HCT116 (cell line): Measurements from ENCODE around the gene ALG1. TPM values are rescaled to one million over a fixed set of nuclear protein-coding genes. Genes with fewer than 3 reads are reported as not detected.
"Not testable (repeated sequence)": the region's sequence is repeated elsewhere in the genome, so short reads cannot be mapped to it uniquely, and the experiment has no call there.

Experiments used
- ATAC-seq: fragments of 200-7000 bp; cut with Tn5 transposase; 2 replicates; pipeline ENCODE4 v1.9.1; 2020; ENCODE audit warnings: mild to moderate bottlenecking, moderate library complexity
- BruUV-seq: library from RNA; stranded (reverse); fragments of 400-500 nt; replicated peaks from 2 replicates; lab custom pipeline; 2021; lab: Mats Ljungman, UMichigan
- CTCF ChIA-PET: fragments of 300-600 bp; sonication (Branson Sonifier 250); formaldehyde crosslinking; loops from one replicate; lab custom pipeline; 2021; ENCODE audit warnings: antibody characterized with exemption; lab: Charles Lee
- POLR2A ChIA-PET: fragments of 300-600, 350-600 bp; sonication (Branson Sonifier 250); formaldehyde crosslinking; loops from one replicate; lab custom pipeline; 2021; ENCODE audit warnings: antibody characterized with exemption; lab: Charles Lee
- RAD21 ChIA-PET, 2 experiments: fragments of 300-600 bp; sonication (Branson Sonifier 250); formaldehyde crosslinking; loops; one replicate each; lab custom pipeline; 2023; ENCODE audit warnings: low total read pairs in 2 of 2; ENCODE audit not compliant: uncharacterized antibody in 2 of 2, unreplicated experiment in 2 of 2, low non-redundant PET in 1 of 2; lab: Charles Lee
- DNase-seq: peaks from one replicate; pipeline ENCODE4 v3.0.0-alpha.2; 2010; ENCODE audit warnings: low read depth, low spot score
- H2AFZ ChIP-seq: fragments of 200-600 bp; shearing (Covaris generic), sonication (generic); 2 replicates; pipeline ENCODE4 v1.6.1; 2017; ENCODE audit warnings: low read depth, mixed run types, mixed read lengths, antibody characterized with exemption, low read length; ENCODE audit not compliant: poor library complexity, severe bottlenecking
- H3K27ac ChIP-seq: 2 replicates; pipeline ENCODE4 v1.5.1; 2012; ENCODE audit warnings: low read depth, low read length
- H3K27me3 ChIP-seq: fragments of 200-600 bp; sonication (generic); 2 replicates; pipeline ENCODE4 v1.6.1; 2016; ENCODE audit warnings: mixed run types, low read length, mixed read lengths; ENCODE audit not compliant: insufficient read depth
- H3K36me3 ChIP-seq, 2 experiments: fragments of 200-500 bp in 1 of 2; fragments of 200-600 bp in 1 of 2; sonication (Bioruptor generic) in 1 of 2; sonication (generic) in 1 of 2; 2 replicates each; pipeline versions ENCODE4 v1.5.1 to v1.6.1; 2014 to 2016; ENCODE audit warnings: low read length in 2 of 2, inconsistent platforms in 1 of 2, mixed read lengths in 1 of 2, mixed run types in 1 of 2; ENCODE audit not compliant: insufficient read depth in 2 of 2, control insufficient read depth in 1 of 2
- H3K4me1 ChIP-seq, 2 experiments: fragments of 200-600 bp in 1 of 2; sonication (generic) in 1 of 2; 2 replicates each; pipeline versions ENCODE4 v1.5.1 to v1.6.1; 2012 to 2017; ENCODE audit warnings: low read length in 2 of 2, inconsistent platforms in 1 of 2, mild to moderate bottlenecking in 1 of 2, mixed read lengths in 1 of 2, mixed run types in 1 of 2, moderate library complexity in 1 of 2; ENCODE audit not compliant: insufficient read depth in 2 of 2, control insufficient read depth in 1 of 2
- H3K4me2 ChIP-seq: fragments of 200-600 bp; sonication (generic); 2 replicates; pipeline ENCODE4 v1.6.1; 2017; ENCODE audit warnings: mixed run types, low read length, mixed read lengths
- H3K4me3 ChIP-seq, 2 experiments: fragments of 200-600 bp in 1 of 2; sonication (generic) in 1 of 2; replicated peaks in 1 of 2; 2 replicates each; pipeline ENCODE4 v1.5.1; 2011 to 2016; ENCODE audit warnings: low read length in 2 of 2, control low read depth in 1 of 2, low read depth in 1 of 2, mild to moderate bottlenecking in 1 of 2, mixed read lengths in 1 of 2, mixed run types in 1 of 2
- H3K79me2 ChIP-seq: fragments of 200-600 bp; sonication (generic); 2 replicates; pipeline ENCODE4 v1.6.1; 2017; ENCODE audit warnings: mild to moderate bottlenecking, mixed run types, low read length, moderate library complexity, mixed read lengths; ENCODE audit not compliant: insufficient read depth
- H3K9ac ChIP-seq: fragments of 200-600 bp; sonication (generic); 2 replicates; pipeline ENCODE4 v1.6.1; 2016; ENCODE audit warnings: low read length, mixed read lengths
- H3K9me2 ChIP-seq: fragments of 200-600 bp; sonication (generic), shearing (Covaris generic); 2 replicates; pipeline ENCODE4 v1.6.1; 2017; ENCODE audit warnings: mixed run types, mild to moderate bottlenecking, moderate library complexity; ENCODE audit not compliant: insufficient read depth
- H3K9me3 ChIP-seq, 2 experiments: fragments of 200-500 bp in 1 of 2; fragments of 200-600 bp in 1 of 2; sonication (Bioruptor generic) in 1 of 2; sonication (generic) in 1 of 2; 2 replicates each; pipeline ENCODE4 v1.6.1; 2014 to 2017; ENCODE audit warnings: low read length in 2 of 2, mixed read lengths in 2 of 2, inconsistent platforms in 1 of 2, low read depth in 1 of 2, mild to moderate bottlenecking in 1 of 2, mixed run types in 1 of 2, moderate library complexity in 1 of 2; ENCODE audit not compliant: control insufficient read depth in 1 of 2, insufficient read depth in 1 of 2
- H4K20me1 ChIP-seq: fragments of 200-600 bp; sonication (generic), shearing (Covaris generic); 2 replicates; pipeline ENCODE4 v1.6.1; 2017; ENCODE audit warnings: mixed run types, mild to moderate bottlenecking, moderate library complexity; ENCODE audit not compliant: insufficient read depth
- RAD21 ChIP-seq: IDR thresholded peaks from 2 replicates; pipeline ENCODE4 v1.6.1; 2012; ENCODE audit warnings: low read depth, mild to moderate bottlenecking
- intact Hi-C: fragments of 100-400 bp; cut with micrococcal nuclease; formaldehyde crosslinking; loops from 2 replicates; pipeline ENCODE4 v1.10.0; 2022
- total RNA-seq: library from RNA; stranded (reverse); gene quantifications from one replicate; pipeline ENCODE4 v1.2.1, GENCODE V29; 2021; ENCODE audit not compliant: unreplicated experiment

ALG1 gene
- total RNA-seq, 1 experiment from 2014 or later, result 27.1 TPM

GRCh38 chr16:5132915-5133600, 61.4 kb downstream of the ALG1 start:
- H3K4me1 ChIP-seq, H3K4me2 ChIP-seq, H2AFZ ChIP-seq, DNase-seq, H3K9me2 ChIP-seq, H4K20me1 ChIP-seq, H3K9me3 ChIP-seq, H3K79me2 ChIP-seq, CTCF ChIA-PET, H3K27ac ChIP-seq, POLR2A ChIA-PET, ATAC-seq: not testable (repeated sequence)
- peak; percentile 8; the same call in 1 of the 2 replicates for TF ChIP-seq RAD21
- TF ChIP-seq, all 23 proteins: peak for 1; not testable (repeated sequence) for 22
- RAD21 ChIA-PET, H3K36me3 ChIP-seq, BruUV-seq, H3K27me3 ChIP-seq, H3K9ac ChIP-seq, H3K4me3 ChIP-seq, intact Hi-C loops: not testable (repeated sequence)

- POLR2A ChIA-PET, ATAC-seq, H3K4me1 ChIP-seq, DNase-seq, H3K4me2 ChIP-seq, H3K27ac ChIP-seq, H4K20me1 ChIP-seq, H3K79me2 ChIP-seq, H3K4me3 ChIP-seq, H3K9ac ChIP-seq, H3K9me2 ChIP-seq, intact Hi-C loops, H3K9me3 ChIP-seq, H3K36me3 ChIP-seq, H2AFZ ChIP-seq, CTCF ChIA-PET, RAD21 ChIA-PET, H3K27me3 ChIP-seq, BruUV-seq: not testable (repeated sequence)
Measured at GRCh38 chr16:5134739-5135452, 63.3 kb downstream of the ALG1 start.

Other genes with a start within 250 kb of the ALG1 start
- gene GLYR1, start 224.6 kb upstream of the ALG1 start, total RNA-seq, result 50.0 TPM
- 31.9 TPM for gene UBN1, start 224.4 kb upstream of the ALG1 start, total RNA-seq
- 56.4 TPM for gene PPL, start 134.7 kb upstream of the ALG1 start, total RNA-seq
- 0.27 TPM for gene SEC14L5, start 113.5 kb upstream of the ALG1 start, total RNA-seq
- 17.5 TPM for gene NAGPA, start 37.9 kb upstream of the ALG1 start, total RNA-seq
- gene C16orf89, start 5.9 kb upstream of the ALG1 start, total RNA-seq, result 0.49 TPM
- 25.6 TPM for gene EEF2KMT, start 26.0 kb downstream of the ALG1 start, total RNA-seq